GM12892 (cell line): ENCODE data around the gene NPBWR2.
A peak's percentile ranks its signal among the peaks of the same experiment; 100 is the strongest.

ENCODE experiments used
- DNase-seq: peaks from one replicate; pipeline ENCODE4 v3.0.0; 2011; ENCODE audit not compliant: insufficient read length
- FAIRE-seq: peaks from 2 replicates; lab custom pipeline; 2011; peaks lifted over from hg19 to GRCh38; lab: Jason Lieb, UNC
- POLR2A ChIP-seq: IDR thresholded peaks from 2 replicates; pipeline ENCODE4 v1.6.1; 2011; ENCODE audit warnings: low read depth, low read length, control low read depth
- POLR2AphosphoS5 ChIP-seq: IDR thresholded peaks from 2 replicates; pipeline ENCODE4 v1.6.1; 2011; ENCODE audit warnings: low read depth, low read length, control low read depth
- TAF1 ChIP-seq: IDR thresholded peaks from 2 replicates; pipeline ENCODE4 v1.6.1; 2011; ENCODE audit warnings: low read depth, mild to moderate bottlenecking, control low read depth, low read length, borderline replicate concordance

The NPBWR2 gene

DNA sequence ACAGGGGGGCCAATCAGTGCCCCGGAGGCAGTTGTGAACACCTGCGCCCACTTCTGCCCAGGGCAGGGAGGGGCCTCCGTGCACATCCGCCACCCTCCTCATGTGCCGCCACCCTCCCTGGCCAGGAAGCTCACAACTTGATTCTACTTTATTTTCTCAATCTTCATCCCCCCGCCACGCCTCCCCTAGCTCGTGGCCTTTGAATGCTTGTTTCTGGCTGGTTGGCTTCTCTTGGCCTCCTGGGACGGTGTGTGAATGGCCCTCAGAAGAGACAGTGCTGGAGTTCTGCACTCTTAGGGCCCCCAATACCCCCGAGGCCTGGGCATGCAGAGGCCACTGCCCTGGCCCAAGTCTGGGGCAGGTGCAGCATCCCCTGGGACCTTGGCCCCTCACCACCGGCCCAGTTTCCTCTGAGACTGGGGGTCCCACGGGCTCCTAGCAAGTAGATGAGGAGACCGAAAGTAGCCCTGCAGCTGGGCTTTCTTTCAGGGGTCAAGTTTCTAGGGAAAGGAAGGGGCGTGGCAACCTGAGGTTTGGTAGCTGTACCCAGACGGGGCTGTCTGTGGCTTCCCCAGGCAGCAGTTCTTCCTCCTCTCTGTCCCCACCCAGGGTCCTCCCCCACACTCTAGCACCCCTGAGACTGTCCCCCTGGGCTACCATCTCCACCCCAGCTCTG is 29.4 kb downstream of the NPBWR2 start:
- DNase-seq (no peak), FAIRE-seq (peak; percentile 81)

DNA sequence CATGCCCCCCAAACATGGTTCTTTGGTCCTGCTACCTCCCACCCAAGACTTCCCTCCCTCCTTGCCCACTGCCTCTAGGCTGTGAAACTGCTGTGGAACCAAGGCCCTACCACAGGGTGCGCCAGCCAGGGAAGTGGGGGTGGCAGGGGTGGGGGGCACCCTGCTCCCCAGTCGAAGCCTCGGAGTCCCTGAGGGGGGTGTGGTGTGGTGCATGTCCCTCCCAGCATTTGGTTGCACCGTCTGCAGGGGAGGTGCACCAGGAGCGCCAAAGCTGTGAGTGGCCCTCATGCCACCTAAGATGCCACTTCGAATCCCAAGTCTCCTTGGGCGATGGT is 29.9 kb downstream of the NPBWR2 start:
- no peak for DNase-seq
- no peak for FAIRE-seq
- TF ChIP-seq POLR2A (no peak), POLR2AphosphoS5 (no peak), TAF1 (no peak)

More for the DNA sequence above, 29.4 kb downstream of the NPBWR2 start:
- TF ChIP-seq POLR2A (no peak), POLR2AphosphoS5 (no peak), TAF1 (no peak)

DNA sequence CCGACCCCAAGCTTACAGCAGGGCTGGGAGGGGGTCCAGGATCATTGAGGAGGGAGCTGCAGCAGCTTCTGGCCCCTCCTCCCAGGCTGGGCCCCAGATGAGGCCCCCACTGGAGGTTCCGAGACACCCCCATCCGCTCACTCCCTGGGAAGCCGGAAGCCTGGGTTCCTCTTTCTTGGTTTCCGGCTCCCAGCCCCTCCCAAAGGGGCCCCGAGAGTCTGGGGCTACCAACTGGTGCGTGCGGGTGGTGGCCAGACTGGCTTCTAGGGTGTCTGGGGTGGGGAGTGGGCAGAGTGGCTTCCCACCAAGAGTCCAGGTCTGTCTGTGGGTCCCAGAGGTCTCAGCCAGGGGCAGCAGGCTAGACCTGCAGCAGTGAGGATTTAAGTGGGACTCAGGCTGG is 30.3 kb downstream of the NPBWR2 start:
- TF ChIP-seq TAF1 = 0 out of 2 replicates have a peak, but pooled peaks have one; percentile 71
- TF ChIP-seq POLR2AphosphoS5 = 0 out of 2 replicates have a peak, but pooled peaks have one; percentile 31
- peak; percentile 54 for TF ChIP-seq POLR2A
- FAIRE-seq (peak; percentile 83), DNase-seq (peak; percentile 71)

DNA sequence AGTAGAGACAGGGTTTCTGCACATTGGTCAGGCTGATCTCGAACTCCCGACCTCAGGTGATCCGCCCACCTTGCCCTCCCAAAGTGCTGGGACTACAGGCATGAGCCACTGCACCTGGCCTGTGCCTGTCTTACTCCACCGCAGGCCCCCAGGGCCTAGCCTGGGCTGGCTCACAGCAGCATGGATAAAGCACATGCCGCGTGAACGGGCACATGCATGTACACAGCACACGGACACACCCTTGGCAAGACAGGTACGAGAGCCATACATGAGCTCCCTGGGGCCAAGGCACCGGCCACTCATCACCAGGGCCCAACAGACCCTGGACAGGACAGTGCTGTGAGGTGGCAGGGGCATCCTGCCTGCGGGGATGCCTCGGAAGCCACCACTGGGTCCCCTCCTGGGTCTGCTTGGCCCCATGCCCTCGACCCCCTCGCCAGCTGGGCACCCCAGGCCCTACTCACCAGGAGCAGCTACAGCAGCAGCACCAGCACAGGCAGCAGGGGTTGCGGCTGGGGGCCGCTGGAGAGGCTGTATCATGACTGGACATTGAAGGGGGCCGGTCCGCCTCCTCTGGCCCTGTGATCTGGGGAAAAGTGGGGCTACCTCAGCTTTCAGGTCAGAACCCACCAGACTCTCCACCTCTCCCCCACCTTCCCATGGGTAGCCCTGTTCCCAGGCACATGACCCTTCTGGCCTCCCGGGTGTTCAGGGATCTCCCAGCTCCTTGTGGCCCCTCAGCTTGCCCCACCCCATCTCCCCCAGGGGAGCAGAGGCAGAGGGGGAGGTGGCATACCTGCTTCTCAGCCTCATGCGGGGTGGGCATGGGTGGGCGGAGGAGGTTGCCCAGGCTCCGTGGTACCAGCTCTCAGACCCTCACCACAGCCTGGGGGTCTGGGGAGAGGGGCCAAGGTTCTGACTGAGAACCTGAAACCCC is 31.0 kb downstream of the NPBWR2 start:
- TF ChIP-seq TAF1 = no peak
- no peak for TF ChIP-seq POLR2AphosphoS5
- no peak; the same call in 1 of the 2 replicates for TF ChIP-seq POLR2A
- DNase-seq = no peak
- peak; percentile 70 for FAIRE-seq

DNA sequence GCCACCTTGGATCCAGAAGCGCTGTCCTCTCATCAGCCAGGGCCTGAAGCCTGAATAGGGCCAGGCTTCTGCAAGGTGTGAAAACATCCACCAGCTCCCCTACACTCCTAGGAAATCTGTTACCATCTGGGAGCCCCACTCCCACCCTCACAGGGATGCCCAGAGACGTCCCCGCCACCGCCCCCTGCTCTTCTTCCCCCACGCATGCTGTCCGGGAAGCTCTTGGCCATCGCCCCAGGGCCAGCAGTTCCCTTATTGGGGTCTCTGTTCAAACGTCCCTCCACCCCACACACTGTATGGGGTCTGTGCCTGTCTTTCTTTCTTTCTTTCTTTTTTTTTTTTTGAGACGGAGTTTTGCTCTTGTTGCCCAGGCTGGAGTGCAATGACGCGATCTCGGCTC is 31.8 kb downstream of the NPBWR2 start:
- TF ChIP-seq POLR2A (no peak), TAF1 (no peak), POLR2AphosphoS5 (no peak)
- DNase-seq = no peak
- FAIRE-seq = no peak

DNA sequence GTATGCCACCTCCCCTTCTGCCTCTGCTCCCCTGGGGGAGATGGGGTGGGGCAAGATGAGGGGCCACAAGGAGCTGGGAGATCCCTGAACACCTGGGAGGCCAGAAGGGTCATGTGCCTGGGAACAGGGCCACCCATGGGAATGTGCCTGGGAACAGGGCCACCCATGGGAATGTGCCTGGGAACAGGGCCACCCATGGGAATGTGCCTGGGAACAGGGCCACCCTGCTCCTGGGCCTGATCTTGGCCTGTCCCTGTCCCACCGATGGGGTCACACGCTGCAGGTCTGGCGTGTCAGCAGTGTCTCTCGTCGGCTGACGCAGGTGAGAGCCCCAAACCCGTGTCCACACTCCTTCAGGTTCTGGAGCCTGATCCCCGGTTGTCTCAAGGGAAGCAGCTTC is 32.4 kb downstream of the NPBWR2 start:
- no peak for TF ChIP-seq POLR2AphosphoS5
- FAIRE-seq = no peak
- no peak for DNase-seq

DNA sequence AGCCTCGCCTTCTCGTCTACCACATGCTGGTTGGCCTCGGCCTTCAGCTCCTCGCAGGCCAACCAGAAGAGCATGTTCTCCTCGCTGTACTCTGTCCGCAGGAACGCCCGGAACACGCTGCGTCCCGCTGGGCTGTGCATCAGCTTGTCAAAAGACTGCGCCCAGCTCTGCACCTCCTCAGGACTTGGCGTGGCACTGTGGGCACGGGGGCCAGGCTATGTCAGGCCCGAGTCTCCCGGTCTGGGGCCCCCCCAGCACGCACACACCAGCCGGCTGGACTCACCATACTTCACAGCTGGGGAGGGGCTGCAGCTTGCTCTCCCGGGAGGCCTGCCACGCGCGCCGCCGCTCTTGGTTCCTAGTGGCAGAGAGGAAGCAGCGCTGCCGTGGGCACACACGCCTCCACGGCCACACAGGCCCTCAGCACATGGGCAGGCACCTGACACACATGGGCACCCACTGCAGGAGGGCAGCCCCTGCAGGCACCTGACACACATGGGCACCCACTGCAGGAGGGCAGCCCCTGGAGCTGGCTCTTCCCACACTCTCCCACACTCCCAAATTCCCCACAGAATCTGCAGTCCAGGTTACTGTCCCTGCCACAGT is 33.1 kb downstream of the NPBWR2 start:
- TF ChIP-seq POLR2AphosphoS5 (no peak), TAF1 (no peak), POLR2A (no peak)
- FAIRE-seq = no peak

DNA sequence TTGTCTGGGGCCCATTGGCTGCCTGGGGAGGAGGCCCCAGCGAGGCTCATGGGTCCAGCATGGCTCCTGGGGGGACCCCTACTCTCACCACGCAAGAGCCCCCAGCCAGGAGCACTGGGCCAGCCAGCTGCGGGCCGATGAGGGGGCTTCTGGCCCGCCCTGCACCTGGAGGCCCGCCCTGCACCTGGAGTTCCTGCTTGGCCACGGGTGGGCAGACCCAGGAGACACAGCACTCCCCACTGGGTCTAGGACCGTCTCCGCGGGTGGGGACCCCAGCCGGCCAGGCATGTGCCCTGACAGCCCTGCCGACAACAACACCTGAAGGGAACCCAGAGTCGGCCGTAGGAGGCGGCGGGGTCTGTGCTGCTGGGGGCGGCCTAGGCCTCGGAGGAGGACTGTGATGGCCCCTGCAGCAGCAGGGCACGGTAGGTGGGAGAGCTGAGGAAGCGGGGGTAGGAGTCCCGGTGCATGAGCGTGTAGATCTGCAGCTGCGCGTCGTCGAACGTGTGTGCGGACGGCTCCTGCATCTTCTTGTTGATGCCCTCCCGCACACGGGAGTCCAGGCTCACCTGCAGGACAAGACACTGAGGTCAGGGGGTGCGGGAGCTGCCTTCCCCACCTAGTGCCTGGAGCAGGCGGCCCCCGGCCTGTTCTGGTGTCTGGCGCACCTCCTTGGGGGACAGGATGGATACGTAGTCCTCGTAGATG is 33.7 kb downstream of the NPBWR2 start:
- no peak for DNase-seq
- no peak for FAIRE-seq
- TF ChIP-seq TAF1 (no peak), POLR2A (no peak), POLR2AphosphoS5 (no peak)

More for the DNA sequence above, 33.1 kb downstream of the NPBWR2 start:
- DNase-seq = no peak

DNA sequence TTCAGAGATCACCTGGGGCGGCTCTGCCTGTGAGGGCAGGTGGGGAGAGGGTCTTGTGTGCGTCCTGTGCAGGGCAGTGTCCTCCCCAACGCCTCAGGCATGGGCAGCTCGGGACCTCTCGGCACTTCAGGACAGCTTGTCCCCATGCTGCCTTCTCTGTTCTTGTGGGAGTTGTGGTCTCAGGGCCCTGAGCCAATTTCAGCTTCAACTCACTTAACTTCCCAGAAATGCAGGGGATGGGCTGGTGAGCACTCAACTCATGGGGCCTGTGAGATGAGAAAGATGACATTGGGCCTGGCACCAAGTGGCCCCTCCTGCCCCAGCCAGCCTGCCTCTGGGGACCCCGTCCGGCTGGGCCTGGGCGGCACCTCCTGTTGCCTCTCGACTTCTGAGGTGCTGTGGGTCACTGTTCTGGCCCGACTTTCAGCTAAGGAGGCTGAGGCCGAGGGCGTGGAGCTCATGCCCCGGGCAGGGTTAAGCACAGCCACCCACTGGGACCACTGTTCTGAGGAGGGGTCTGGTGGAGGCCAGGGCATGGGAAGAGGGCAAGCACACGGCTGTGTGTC is 34.8 kb downstream of the NPBWR2 start:
- no peak for TF ChIP-seq TAF1
- no peak for TF ChIP-seq POLR2AphosphoS5
- no peak for TF ChIP-seq POLR2A
- no peak for FAIRE-seq
- DNase-seq = no peak
